Loucy (cell line): Measurements from ENCODE around the gene ATXN7L1.
A peak's percentile ranks its signal among the peaks of the same experiment; 100 is the strongest.

Experiments
- H2AFZ ChIP-seq: fragments of 200-600 bp; sonication (generic); 2 replicates; pipeline ENCODE4 v1.6.0; 2016; ENCODE audit warnings: antibody characterized with exemption, mild to moderate bottlenecking, low read length, moderate library complexity
- H3F3A ChIP-seq: fragments of 200-600 bp; 2 replicates; pipeline ENCODE4 v1.6.0; 2016; ENCODE audit warnings: antibody characterized with exemption, low read depth, mild to moderate bottlenecking
- H3K27me3 ChIP-seq: fragments of 200-600 bp; sonication (generic); 2 replicates; pipeline ENCODE4 v1.6.1; 2014; ENCODE audit warnings: low read length, mild to moderate bottlenecking; ENCODE audit not compliant: insufficient read depth, poor library complexity, severe bottlenecking
- H3K36me3 ChIP-seq: fragments of 200-600 bp; sonication (generic); 2 replicates; pipeline ENCODE4 v1.6.1; 2016; ENCODE audit warnings: low read length; ENCODE audit not compliant: insufficient read depth
- H3K4me1 ChIP-seq: fragments of 200-600 bp; sonication (generic); 2 replicates; pipeline ENCODE4 v1.5.1; 2014; ENCODE audit warnings: low read length, mild to moderate bottlenecking; ENCODE audit not compliant: insufficient read depth, poor library complexity, severe bottlenecking
- H3K4me2 ChIP-seq: fragments of 200-600 bp; sonication (generic); 2 replicates; pipeline ENCODE4 v1.6.0; 2014; ENCODE audit warnings: antibody characterized with exemption, low read length, low read depth, mild to moderate bottlenecking; ENCODE audit not compliant: poor library complexity, severe bottlenecking
- H3K4me3 ChIP-seq: fragments of 200-600 bp; sonication (generic); 2 replicates; pipeline ENCODE4 v1.5.1; 2014; ENCODE audit warnings: low read length, mild to moderate bottlenecking, mixed read lengths; ENCODE audit not compliant: poor library complexity, severe bottlenecking
- H3K79me2 ChIP-seq: fragments of 200-600 bp; sonication (generic); 2 replicates; pipeline ENCODE4 v1.6.1; 2014; ENCODE audit warnings: low read length; ENCODE audit not compliant: insufficient read depth
- H3K9ac ChIP-seq: fragments of 200-600 bp; sonication (generic); 2 replicates; pipeline ENCODE4 v1.6.0; 2014; ENCODE audit warnings: mild to moderate bottlenecking, low read depth, low read length, moderate library complexity; ENCODE audit not compliant: poor library complexity, severe bottlenecking
- H3K9me2 ChIP-seq: fragments of 200-600 bp; sonication (generic); replicated peaks from 2 replicates; pipeline ENCODE4 v1.6.1; 2016; ENCODE audit warnings: low read depth, low read length, mixed read lengths
- H3K9me3 ChIP-seq: fragments of 200-600 bp; sonication (generic); 2 replicates; pipeline ENCODE4 v1.6.1; 2014; ENCODE audit warnings: mild to moderate bottlenecking, antibody characterized with exemption, low read length, low read depth; ENCODE audit not compliant: insufficient read depth
- H4K20me1 ChIP-seq: fragments of 200-600 bp; sonication (generic); 2 replicates; pipeline ENCODE4 v1.6.0; 2014; ENCODE audit warnings: antibody characterized with exemption, low read length, mild to moderate bottlenecking; ENCODE audit not compliant: insufficient read depth, poor library complexity, severe bottlenecking
- CTCF ChIP-seq: fragments of 200-600 bp; sonication (generic); conservative IDR thresholded peaks from 2 replicates; pipeline ENCODE4 v1.5.1; 2014; ENCODE audit warnings: mild to moderate bottlenecking, antibody characterized with exemption, low read length
- EZH2phosphoT487 ChIP-seq: fragments of 200-600 bp; IDR thresholded peaks from 2 replicates; pipeline ENCODE4 v1.6.1; 2018; ENCODE audit warnings: antibody characterized with exemption, mild to moderate bottlenecking, moderate library complexity, borderline replicate concordance

The ATXN7L1 gene

GRCh38 chr7:105707967-105708762 lies 168.2 kb downstream of the ATXN7L1 start:
- Histone ChIP-seq H3K9me2 (no peaks in the 10 kb centered on the region), H3K9me3 (peaks cover 18% of the 10 kb centered on the region; the same call in 1 of the 2 replicates), H4K20me1 (no peaks in the 10 kb centered on the region), H3K4me1 (peaks cover 17% of the 10 kb centered on the region), H3K9ac (no peak overlapping the region), H3K4me2 (peak overlapping the region; percentile 46), H3K79me2 (no peaks in the 10 kb centered on the region), H3K4me3 (no peak overlapping the region), H3F3A (no peaks in the 10 kb centered on the region), H3K36me3 (no peaks in the 10 kb centered on the region), H3K27me3 (no peaks in the 10 kb centered on the region), H2AFZ (peak overlapping the region; percentile 43; the same call in 1 of the 2 replicates)
- TF ChIP-seq CTCF: no peak
- TF ChIP-seq EZH2phosphoT487: no peak

GRCh38 chr7:105707381-105707780 lies 169.0 kb downstream of the ATXN7L1 start:
- Histone ChIP-seq H3K9me3 (peaks cover 16% of the 10 kb centered on the region; the same call in 1 of the 2 replicates), H3K79me2 (no peaks in the 10 kb centered on the region), H4K20me1 (no peaks in the 10 kb centered on the region), H3K36me3 (no peaks in the 10 kb centered on the region), H3K9ac (no peak overlapping the region), H3K4me2 (peak overlapping the region; percentile 46), H2AFZ (no peak overlapping the region), H3F3A (no peaks in the 10 kb centered on the region), H3K27me3 (no peaks in the 10 kb centered on the region), H3K4me3 (no peak overlapping the region), H3K4me1 (peaks cover 17% of the 10 kb centered on the region), H3K9me2 (no peaks in the 10 kb centered on the region)
- TF ChIP-seq CTCF (no peak), EZH2phosphoT487 (no peak)

- Histone ChIP-seq H2AFZ (no peak overlapping the region), H3K4me3 (no peak overlapping the region), H3K36me3 (no peaks in the 10 kb centered on the region), H3K4me2 (no peak overlapping the region), H3K9ac (no peak overlapping the region), H3K4me1 (peaks cover 17% of the 10 kb centered on the region), H3K9me3 (0 out of 2 replicates have a peak, but pooled peaks cover 3% of the 10 kb centered on the region), H3K27me3 (no peaks in the 10 kb centered on the region), H4K20me1 (no peaks in the 10 kb centered on the region), H3K79me2 (no peaks in the 10 kb centered on the region), H3K9me2 (no peaks in the 10 kb centered on the region), H3F3A (no peaks in the 10 kb centered on the region)
- no peak for TF ChIP-seq CTCF
- no peak for TF ChIP-seq EZH2phosphoT487
Measured at GRCh38 chr7:105705427-105705826, 171.0 kb downstream of the ATXN7L1 start.
